K562 (cell line): ENCODE data around the gene GPR39. TPM values are rescaled to one million over a fixed set of nuclear protein-coding genes. Genes with fewer than 3 reads are reported as not detected.

ENCODE experiments used
- ATAC-seq: fragments of 200-7000 bp; cut with Tn5 transposase; 3 replicates; pipeline ENCODE4 v1.9.1; 2020; ENCODE audit warnings: moderate library complexity
- BruUV-seq: library from RNA; stranded (reverse); fragments of 400-500 nt; replicated peaks from 2 replicates; lab custom pipeline; 2021; lab: Mats Ljungman, UMichigan
- CTCF ChIA-PET: fragments of 300-600 bp; formaldehyde crosslinking; extraction: SDS; loops from one replicate; lab custom pipeline; 2021; ENCODE audit warnings: low intra/inter-chr PET ratio; lab: Yijun Ruan, JAX
- POLR2A ChIA-PET: fragments of 300-600, 350-650 bp; sonication (Branson Sonifier 250); formaldehyde crosslinking; extraction: SDS; loops from one replicate; lab custom pipeline; 2021; ENCODE audit warnings: antibody characterized with exemption, inconsistent platforms; lab: Yijun Ruan, JAX
- DNase-seq, 4 experiments: peaks; one replicate each; pipeline versions ENCODE4 v3.0.0 to v3.0.0-alpha.2; 2011 to 2018; ENCODE audit warnings: low spot score in 3 of 4, mixed read lengths in 3 of 4; ENCODE audit errors: extremely low read depth in 1 of 4
- FAIRE-seq: peaks from 2 replicates; lab custom pipeline; 2011; peaks lifted over from hg19 to GRCh38; lab: Jason Lieb, UNC
- H2AFZ ChIP-seq: 2 replicates; pipeline ENCODE4 v1.6.0; 2011; ENCODE audit warnings: low read depth, low read length, control low read depth, inconsistent platforms
- H3K27ac ChIP-seq: fragments of 200-600 bp; 3 replicates; pipeline ENCODE4 v1.8.0; 2011; ENCODE audit warnings: low read depth, mild to moderate bottlenecking, control low read depth, inconsistent platforms, low read length, moderate library complexity, mixed read lengths; ENCODE audit errors: extremely low read depth
- H3K27me3 ChIP-seq, 2 experiments: fragments of 300-600 bp in 1 of 2; 2 replicates in 1 of 2; 3 replicates in 1 of 2; pipeline versions ENCODE4 v1.6.0 to v1.8.0; 2011; ENCODE audit warnings: inconsistent platforms in 2 of 2, low read length in 2 of 2, mild to moderate bottlenecking in 1 of 2, mixed read lengths in 1 of 2, moderate library complexity in 1 of 2; ENCODE audit not compliant: control insufficient read depth in 2 of 2, insufficient read depth in 2 of 2
- H3K36me3 ChIP-seq: fragments of 300-600 bp; 3 replicates; pipeline ENCODE4 v1.8.0; 2011; ENCODE audit warnings: mild to moderate bottlenecking, low read length, inconsistent platforms; ENCODE audit not compliant: control insufficient read depth, insufficient read depth
- H3K4me1 ChIP-seq, 2 experiments: fragments of 200-600 bp in 1 of 2; replicated peaks in 1 of 2; 2 replicates in 1 of 2; 3 replicates in 1 of 2; pipeline versions ENCODE4 v1.5.1 to v1.8.0; 2011; ENCODE audit warnings: inconsistent platforms in 2 of 2, low read length in 2 of 2, mild to moderate bottlenecking in 1 of 2, mixed read lengths in 1 of 2, moderate library complexity in 1 of 2; ENCODE audit not compliant: control insufficient read depth in 2 of 2, insufficient read depth in 2 of 2
- H3K4me2 ChIP-seq: 2 replicates; pipeline ENCODE4 v1.6.1; 2011; ENCODE audit warnings: low read length, control low read depth, inconsistent platforms, mixed read lengths; ENCODE audit not compliant: insufficient read depth
- H3K4me3 ChIP-seq: fragments of 200-600 bp; sonication (generic), shearing (Covaris generic); 2 replicates; pipeline ENCODE4 v1.5.1; 2016; ENCODE audit warnings: control low read depth, inconsistent platforms
- H3K79me2 ChIP-seq: fragments of 200-600 bp; 3 replicates; pipeline ENCODE4 v1.8.0; 2011; ENCODE audit warnings: low read length, inconsistent platforms; ENCODE audit not compliant: control insufficient read depth, insufficient read depth
- H3K9ac ChIP-seq, 2 experiments: 2 replicates each; pipeline versions ENCODE4 v1.6.0 to v1.6.1; 2011; ENCODE audit warnings: low read depth in 2 of 2, low read length in 2 of 2, control low read depth in 1 of 2, inconsistent platforms in 1 of 2, mild to moderate bottlenecking in 1 of 2, mixed read lengths in 1 of 2; ENCODE audit not compliant: insufficient read depth in 1 of 2
- H3K9me1 ChIP-seq: one replicate; pipeline ENCODE4 v1.6.0; 2011; ENCODE audit warnings: inconsistent platforms, mild to moderate bottlenecking, low read length, moderate library complexity; ENCODE audit not compliant: control insufficient read depth, insufficient read depth
- H3K9me3 ChIP-seq: replicated peaks from 2 replicates; pipeline ENCODE4 v1.5.1; 2011; ENCODE audit warnings: low read depth, low read length, inconsistent platforms; ENCODE audit not compliant: control insufficient read depth, insufficient read depth
- H4K20me1 ChIP-seq: replicated peaks from 2 replicates; pipeline ENCODE4 v1.6.1; 2011; ENCODE audit warnings: low read length, inconsistent platforms, mixed read lengths; ENCODE audit not compliant: control insufficient read depth, insufficient read depth
- ARID1B ChIP-seq: fragments of 450-650 bp; IDR thresholded peaks from 2 replicates; pipeline ENCODE4 v1.6.1; 2016; ENCODE audit warnings: antibody characterized with exemption, mild to moderate bottlenecking, inconsistent platforms
- ARNT ChIP-seq, 2 experiments: fragments of 450-650 bp; IDR thresholded peaks; 2 replicates each; pipeline ENCODE4 v1.6.1; 2016; ENCODE audit warnings: mild to moderate bottlenecking in 1 of 2
- BCL6 ChIP-seq: fragments of 250-450 bp; sonication (Bioruptor Pico); IDR thresholded peaks from 2 replicates; pipeline ENCODE4 v1.4.0; 2020
- C11orf30 ChIP-seq: fragments of 450-650 bp; IDR thresholded peaks from 2 replicates; pipeline ENCODE4 v1.6.1; 2016; ENCODE audit warnings: low read depth, mild to moderate bottlenecking
- MAFF ChIP-seq: IDR thresholded peaks from 2 replicates; pipeline ENCODE4 v1.6.1; 2012; ENCODE audit warnings: low read length, improper control_type of control experiment
- MAFG ChIP-seq: fragments of 450-650 bp; conservative IDR thresholded peaks from 2 replicates; pipeline ENCODE4 v1.6.1; 2016; ENCODE audit warnings: missing genetic modification characterization, missing compliant biosample characterization
- MAFK ChIP-seq: IDR thresholded peaks from 2 replicates; pipeline ENCODE4 v1.6.1; 2011; ENCODE audit warnings: low read length, improper control_type of control experiment
- PRMT5 ChIP-seq: sonication (generic); formaldehyde crosslinking; IDR thresholded peaks from 2 replicates; pipeline ENCODE4 v1.5.0; 2020; ENCODE audit warnings: missing genetic modification reagents
- ZNF124 ChIP-seq: sonication (generic); formaldehyde crosslinking; IDR thresholded peaks from 2 replicates; pipeline ENCODE4 v1.8.1; 2022; ENCODE audit warnings: missing genetic modification reagents
- ZNF316 ChIP-seq: fragments of 450-650 bp; IDR thresholded peaks from 2 replicates; pipeline ENCODE4 v1.6.1; 2016
- ZNF668 ChIP-seq: fragments of 250-450 bp; sonication (Bioruptor Pico); IDR thresholded peaks from 2 replicates; pipeline ENCODE4 v1.8.0; 2022; ENCODE audit warnings: mild to moderate bottlenecking, inconsistent platforms
- whole genome bisulfite sequencing: fragments of 100-300 bp; shearing (Covaris generic); methylation state at CpG from one replicate; pipeline ENCODE4 v1.1.6; 2016; ENCODE audit warnings: low coverage, mixed read lengths; ENCODE audit not compliant: insufficient coverage; ENCODE audit errors: missing lambda C conversion rate; 5-methylcytosine and 5-hydroxymethylcytosine counted together
- in situ Hi-C: fragments of 300-500 bp; cut with MboI; formaldehyde crosslinking; loops from 4 replicates; pipeline ENCODE4 v1.15.0; 2018; ENCODE audit warnings: inconsistent platforms, mixed read lengths
- intact Hi-C: fragments of 100-400 bp; cut with micrococcal nuclease; formaldehyde crosslinking; loops from 2 replicates; pipeline ENCODE4 v1.14.2; 2022
- polyA plus RNA-seq, 8 experiments: library from polyadenylated mRNA; depleted of rRNA in 4 of 8; stranded (reverse) in 5 of 8; unstranded in 3 of 8; fragments of >200 nt; fragmentation: Nextera tagmentation in 2 of 8; fragmentation: Illumina TruSeq in 1 of 8; extraction: Ambion mirVana in 2 of 8; extraction: Trizol in 1 of 8; gene quantifications; 2 replicates each; pipeline versions ENCODE4 v1.2.1 to v1.2.3, GENCODE V29; 2011 to 2014; ENCODE audit warnings: inconsistent platforms in 1 of 8, missing spikeins in 1 of 8
- total RNA-seq, 7 experiments: library from RNA; depleted of rRNA in 6 of 7; stranded (reverse); fragments of >200 nt in 6 of 7; fragmentation: Illumina TruSeq in 2 of 7; extraction: Trizol in 2 of 7; gene quantifications; 2 replicates each; pipeline versions ENCODE4 v1.2.1 to v1.2.3, GENCODE V29; 2011 to 2021; ENCODE audit warnings: low replicate concordance in 1 of 7
- TF ChIP-seq, protein P1 (sequence below): fragments of 250-450 bp; sonication (Bioruptor Pico); IDR thresholded peaks from 2 replicates; pipeline ENCODE4 v1.9.0; 2021; ENCODE audit warnings: mild to moderate bottlenecking, inconsistent platforms

GPR39 gene
- total and polyA plus RNA-seq, 9 of the 15 experiments (the other 6 are each of a cell fraction or from before 2014, with no cell fraction given) = 0.04 TPM; not detected in 8

DNA sequence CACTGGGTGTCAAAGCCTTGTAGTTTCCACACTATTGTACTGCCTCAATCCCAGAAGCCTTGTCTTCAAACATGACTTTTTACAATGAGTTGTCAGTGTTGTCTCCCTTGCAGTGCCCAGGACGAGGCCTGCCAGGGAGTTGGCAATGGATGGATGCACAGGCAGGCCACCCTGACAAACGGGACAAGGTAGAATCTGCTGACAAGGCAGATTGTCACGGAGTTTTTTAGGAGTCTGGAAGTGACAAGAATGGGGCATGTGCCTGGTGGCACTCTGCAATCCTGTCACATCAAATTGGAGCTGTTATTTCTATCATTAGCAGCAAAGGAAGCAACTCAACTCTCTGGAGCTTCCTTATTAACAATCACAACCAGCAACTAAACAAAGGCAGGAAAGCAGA is 25.2 kb upstream of the GPR39 start:
- ChIA-PET CTCF (no interaction called here), POLR2A (no interaction called here)
- no peak overlapping the region for H3K4me3 ChIP-seq
- WGBS = 0% methylated on average over 3 of the region's 3 CpGs
- H4K20me1 ChIP-seq = no peaks in the 10 kb centered on the region
- no peaks in the 10 kb centered on the region for H3K9me1 ChIP-seq
- H3K4me1 ChIP-seq = no peaks in the 10 kb centered on the region
- H3K36me3 ChIP-seq = no peaks in the 10 kb centered on the region
- in situ Hi-C loops (no loop called here), intact Hi-C loops (no loop called here)
- H3K9me3 ChIP-seq = no peaks in the 10 kb centered on the region
- DNase-seq (no peak), FAIRE-seq (no peak), ATAC-seq (no peak)
- BruUV-seq = no TSS peak
- no peak overlapping the region for H3K9ac ChIP-seq
- no peaks in the 10 kb centered on the region for H3K79me2 ChIP-seq
- H2AFZ ChIP-seq = no peak overlapping the region
- no peaks in the 10 kb centered on the region for H3K27me3 ChIP-seq
- TF ChIP-seq ZNF668 = no peak
- peak; percentile 87 for TF ChIP-seq MAFF
- TF ChIP-seq ZNF124 (CRISPR knock-in tag) = no peak
- peak; percentile 68 for TF ChIP-seq MAFG (tag)
- peak; percentile 91 for TF ChIP-seq MAFK
- TF ChIP-seq BCL6 (CRISPR knock-in tag) = no peak
- TF ChIP-seq PRMT5 (CRISPR knock-in tag) = no peak
- TF ChIP-seq C11orf30 = peak; percentile 67; the same call in 1 of the 2 replicates
- TF ChIP-seq ARID1B = no peak
- TF ChIP-seq, protein P1, sequence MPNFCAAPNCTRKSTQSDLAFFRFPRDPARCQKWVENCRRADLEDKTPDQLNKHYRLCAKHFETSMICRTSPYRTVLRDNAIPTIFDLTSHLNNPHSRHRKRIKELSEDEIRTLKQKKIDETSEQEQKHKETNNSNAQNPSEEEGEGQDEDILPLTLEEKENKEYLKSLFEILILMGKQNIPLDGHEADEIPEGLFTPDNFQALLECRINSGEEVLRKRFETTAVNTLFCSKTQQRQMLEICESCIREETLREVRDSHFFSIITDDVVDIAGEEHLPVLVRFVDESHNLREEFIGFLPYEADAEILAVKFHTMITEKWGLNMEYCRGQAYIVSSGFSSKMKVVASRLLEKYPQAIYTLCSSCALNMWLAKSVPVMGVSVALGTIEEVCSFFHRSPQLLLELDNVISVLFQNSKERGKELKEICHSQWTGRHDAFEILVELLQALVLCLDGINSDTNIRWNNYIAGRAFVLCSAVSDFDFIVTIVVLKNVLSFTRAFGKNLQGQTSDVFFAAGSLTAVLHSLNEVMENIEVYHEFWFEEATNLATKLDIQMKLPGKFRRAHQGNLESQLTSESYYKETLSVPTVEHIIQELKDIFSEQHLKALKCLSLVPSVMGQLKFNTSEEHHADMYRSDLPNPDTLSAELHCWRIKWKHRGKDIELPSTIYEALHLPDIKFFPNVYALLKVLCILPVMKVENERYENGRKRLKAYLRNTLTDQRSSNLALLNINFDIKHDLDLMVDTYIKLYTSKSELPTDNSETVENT (CRISPR knock-in tag) = no peak
- no peak for TF ChIP-seq ARNT (IDR thresholded peaks at IDR 0.05)
- peak; percentile 67 for TF ChIP-seq ZNF316
- no peak overlapping the region for H3K4me2 ChIP-seq
- no peak overlapping the region for H3K27ac ChIP-seq
